ENCODE results near the gene PRL. TPM values are rescaled to one million over a fixed set of nuclear protein-coding genes. Genes with fewer than 3 reads are reported as not detected.

Gene PRL
- not detected in 2 replicates for total RNA-seq

GRCh38 chr6:22296936-22297335 lies at the start of gene PRL:
Gene PRL (minus strand): TSS chr6:22297036. CDS start chr6:22296982, 54 bp downstream.

All from subcutaneous preadipocyte (primary cell).